Panc1 (cell line): ENCODE measurements around the gene PPARD. TPM values are rescaled to one million over a fixed set of nuclear protein-coding genes. Genes with fewer than 3 reads are reported as not detected.

ENCODE experiments used
- ATAC-seq: fragments of 200-7000 bp; cut with Tn5 transposase; 2 replicates; pipeline ENCODE4 v1.9.1; 2020; ENCODE audit warnings: mild to moderate bottlenecking, moderate library complexity
- BruUV-seq: library from RNA; stranded (reverse); fragments of 400-500 nt; replicated peaks from 2 replicates; lab custom pipeline; 2021; lab: Mats Ljungman, UMichigan
- CTCF ChIA-PET: fragments of 300-600 bp; sonication (Branson Sonifier 250); formaldehyde crosslinking; loops from one replicate; lab custom pipeline; 2022; ENCODE audit warnings: antibody characterized with exemption; lab: Charles Lee
- POLR2A ChIA-PET: fragments of 300-600 bp; sonication (Branson Sonifier 250); formaldehyde crosslinking; loops from one replicate; lab custom pipeline; 2022; ENCODE audit warnings: antibody characterized with exemption; lab: Charles Lee
- DNase-seq: peaks from one replicate; pipeline ENCODE4 v3.0.0-alpha.2; 2010; ENCODE audit warnings: low read depth, low spot score
- H3K27ac ChIP-seq: 2 replicates; pipeline ENCODE4 v1.5.1; 2011; ENCODE audit warnings: mild to moderate bottlenecking, low read length, inconsistent platforms
- H3K27me3 ChIP-seq: fragments of 200-500 bp; sonication (Bioruptor generic); 2 replicates; pipeline ENCODE4 v1.6.0; 2014; ENCODE audit warnings: low read length, inconsistent platforms; ENCODE audit not compliant: control insufficient read depth, insufficient read depth
- H3K36me3 ChIP-seq: fragments of 200-500 bp; sonication (Bioruptor generic); 2 replicates; pipeline ENCODE4 v1.5.1; 2014; ENCODE audit warnings: inconsistent platforms, mild to moderate bottlenecking, low read length, moderate library complexity; ENCODE audit not compliant: control insufficient read depth, insufficient read depth
- H3K4me1 ChIP-seq: 2 replicates; pipeline ENCODE4 v1.5.1; 2011; ENCODE audit warnings: inconsistent platforms, mild to moderate bottlenecking, low read length, moderate library complexity; ENCODE audit not compliant: control insufficient read depth, insufficient read depth
- H3K4me3 ChIP-seq, 2 experiments: 2 replicates each; pipeline ENCODE4 v1.5.1; 2011 to 2012; ENCODE audit warnings: low read depth in 2 of 2, low read length in 2 of 2, mild to moderate bottlenecking in 2 of 2, inconsistent platforms in 1 of 2, moderate library complexity in 1 of 2
- H3K9me3 ChIP-seq: fragments of 200-500 bp; sonication (Bioruptor generic); 2 replicates; pipeline ENCODE4 v1.5.1; 2014; ENCODE audit warnings: low read depth, mild to moderate bottlenecking, inconsistent platforms, low read length, moderate library complexity; ENCODE audit not compliant: control insufficient read depth, insufficient read depth
- SIN3A ChIP-seq: IDR thresholded peaks from 2 replicates; pipeline ENCODE4 v1.6.1; 2012; ENCODE audit warnings: low read depth, mild to moderate bottlenecking, low read length, moderate library complexity, borderline replicate concordance; ENCODE audit not compliant: insufficient read depth
- TCF7L2 ChIP-seq: IDR thresholded peaks from 2 replicates; pipeline ENCODE4 v1.6.1; 2011; ENCODE audit warnings: mild to moderate bottlenecking, low read depth, low read length, inconsistent platforms
- in situ Hi-C: cut with HindIII; loops from 2 replicates; pipeline ENCODE4 v1.10.0; 2016; ENCODE audit warnings: low sequenced_read_pairs, low pct_unique_long_range_greater_than_20kb
- intact Hi-C: fragments of 100-400 bp; cut with micrococcal nuclease; formaldehyde crosslinking; loops from one replicate; pipeline ENCODE4 v1.10.0; 2022; ENCODE audit not compliant: unreplicated experiment
- total RNA-seq: library from RNA; stranded (reverse); gene quantifications from one replicate; pipeline ENCODE4 v1.2.1, GENCODE V29; 2021; ENCODE audit not compliant: unreplicated experiment
- TF ChIP-seq, protein P1 (sequence below), 2 experiments: IDR thresholded peaks; 2 replicates each; pipeline ENCODE4 v1.6.1; 2011 to 2012; ENCODE audit warnings: low read depth in 2 of 2, control low read depth in 1 of 2, low read length in 1 of 2, mild to moderate bottlenecking in 1 of 2, moderate library complexity in 1 of 2; ENCODE audit not compliant: insufficient read depth in 1 of 2
- TF ChIP-seq, protein P2 (sequence below): fragments of 450-650 bp; IDR thresholded peaks from 2 replicates; pipeline ENCODE4 v1.5.1; 2017; ENCODE audit warnings: mild to moderate bottlenecking

PPARD gene
- total RNA-seq, 1 experiment from 2014 or later, result 14.4 TPM

DNA sequence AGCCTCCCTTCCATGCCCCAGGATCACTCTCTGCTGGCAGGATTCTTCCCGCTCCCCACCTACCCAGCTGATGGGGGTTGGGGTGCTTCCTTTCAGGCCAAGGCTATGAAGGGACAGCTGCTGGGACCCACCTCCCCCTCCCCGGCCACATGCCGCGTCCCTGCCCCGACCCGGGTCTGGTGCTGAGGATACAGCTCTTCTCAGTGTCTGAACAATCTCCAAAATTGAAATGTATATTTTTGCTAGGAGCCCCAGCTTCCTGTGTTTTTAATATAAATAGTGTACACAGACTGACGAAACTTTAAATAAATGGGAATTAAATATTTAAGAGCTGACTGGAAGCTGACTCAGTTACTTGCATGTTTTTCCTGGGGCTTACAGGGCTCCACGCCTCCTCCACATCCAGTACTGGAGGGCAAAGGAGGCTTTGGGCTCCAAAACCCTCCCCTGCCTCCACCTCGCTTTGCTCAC lies 85.5 kb downstream of the PPARD start:
- H3K36me3 ChIP-seq, result no peaks in the 10 kb centered on the region
- no peak for DNase-seq
- H3K4me3 ChIP-seq, result no peak overlapping the region
- POLR2A ChIA-PET, result interaction anchor here (0.6 kb wide), 1 partner anchor 157 kb away, joined by 4 read pairs; no protein-coding TSS in a partner anchor
- no peak for TF ChIP-seq SIN3A
- TF ChIP-seq, protein P1, sequence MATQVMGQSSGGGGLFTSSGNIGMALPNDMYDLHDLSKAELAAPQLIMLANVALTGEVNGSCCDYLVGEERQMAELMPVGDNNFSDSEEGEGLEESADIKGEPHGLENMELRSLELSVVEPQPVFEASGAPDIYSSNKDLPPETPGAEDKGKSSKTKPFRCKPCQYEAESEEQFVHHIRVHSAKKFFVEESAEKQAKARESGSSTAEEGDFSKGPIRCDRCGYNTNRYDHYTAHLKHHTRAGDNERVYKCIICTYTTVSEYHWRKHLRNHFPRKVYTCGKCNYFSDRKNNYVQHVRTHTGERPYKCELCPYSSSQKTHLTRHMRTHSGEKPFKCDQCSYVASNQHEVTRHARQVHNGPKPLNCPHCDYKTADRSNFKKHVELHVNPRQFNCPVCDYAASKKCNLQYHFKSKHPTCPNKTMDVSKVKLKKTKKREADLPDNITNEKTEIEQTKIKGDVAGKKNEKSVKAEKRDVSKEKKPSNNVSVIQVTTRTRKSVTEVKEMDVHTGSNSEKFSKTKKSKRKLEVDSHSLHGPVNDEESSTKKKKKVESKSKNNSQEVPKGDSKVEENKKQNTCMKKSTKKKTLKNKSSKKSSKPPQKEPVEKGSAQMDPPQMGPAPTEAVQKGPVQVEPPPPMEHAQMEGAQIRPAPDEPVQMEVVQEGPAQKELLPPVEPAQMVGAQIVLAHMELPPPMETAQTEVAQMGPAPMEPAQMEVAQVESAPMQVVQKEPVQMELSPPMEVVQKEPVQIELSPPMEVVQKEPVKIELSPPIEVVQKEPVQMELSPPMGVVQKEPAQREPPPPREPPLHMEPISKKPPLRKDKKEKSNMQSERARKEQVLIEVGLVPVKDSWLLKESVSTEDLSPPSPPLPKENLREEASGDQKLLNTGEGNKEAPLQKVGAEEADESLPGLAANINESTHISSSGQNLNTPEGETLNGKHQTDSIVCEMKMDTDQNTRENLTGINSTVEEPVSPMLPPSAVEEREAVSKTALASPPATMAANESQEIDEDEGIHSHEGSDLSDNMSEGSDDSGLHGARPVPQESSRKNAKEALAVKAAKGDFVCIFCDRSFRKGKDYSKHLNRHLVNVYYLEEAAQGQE (IDR thresholded peaks at IDR 0.05; ENCODE audit: insufficient read depth in 1 of 2, low read depth in 2 of 2, low read length in 1 of 2), result no peak
- ATAC-seq, result no peak
- in situ Hi-C loops (no loop called here), intact Hi-C loops (no loop called here)
- no peak overlapping the region for H3K27ac ChIP-seq
- H3K4me1 ChIP-seq, result no peaks in the 10 kb centered on the region; the same call in 1 of the 2 replicates
- BruUV-seq, result no TSS peak
- CTCF ChIA-PET, result no interaction called here
- no peaks in the 10 kb centered on the region for H3K27me3 ChIP-seq
- H3K9me3 ChIP-seq, result peaks cover 13% of the 10 kb centered on the region; the same call in 1 of the 2 replicates

DNA sequence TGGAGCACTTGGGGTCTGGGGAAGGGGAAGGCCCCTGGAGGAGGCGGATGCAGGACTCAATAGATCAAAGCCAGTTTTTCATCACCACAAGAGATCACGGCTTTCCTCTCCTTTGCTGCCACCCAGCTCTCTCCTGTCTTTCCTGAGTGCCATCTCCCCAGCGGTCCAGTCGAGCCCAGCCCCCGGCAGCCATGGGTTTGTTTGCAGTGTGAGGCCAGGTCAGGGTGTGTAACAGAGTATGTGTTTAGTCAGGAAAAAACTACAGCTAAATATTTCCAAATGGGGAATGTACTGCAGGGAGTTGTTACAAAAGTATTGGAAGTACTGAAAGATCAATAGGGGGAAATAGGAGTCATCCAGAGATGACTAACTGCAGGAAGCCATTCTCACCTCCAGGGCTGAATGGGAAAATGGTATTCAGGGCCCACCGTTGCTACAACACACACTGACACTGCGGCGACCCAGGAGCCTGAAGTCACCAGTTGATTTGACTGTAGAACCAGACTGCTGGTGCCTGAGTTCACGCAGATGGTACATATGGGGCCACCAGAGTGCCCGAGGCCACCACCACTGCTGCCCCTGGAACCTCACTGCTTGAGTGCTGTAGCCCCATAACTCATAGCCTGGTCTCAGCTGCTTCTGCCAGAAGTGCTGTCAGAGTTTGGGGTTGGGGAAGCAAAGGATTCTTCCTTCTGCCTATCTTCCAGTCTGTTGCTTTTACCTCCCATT lies 86.2 kb downstream of the PPARD start:
- no peak for DNase-seq
- intact Hi-C loops (no loop called here), in situ Hi-C loops (no loop called here)
- no TSS peak for BruUV-seq
- ATAC-seq, result no peak
- H3K36me3 ChIP-seq, result no peaks in the 10 kb centered on the region
- H3K4me1 ChIP-seq, result no peaks in the 10 kb centered on the region; the same call in 1 of the 2 replicates
- no peak for TF ChIP-seq TCF7L2
- TF ChIP-seq, protein P1 (IDR thresholded peaks at IDR 0.05; ENCODE audit: insufficient read depth in 1 of 2, low read depth in 2 of 2, low read length in 1 of 2), result no peak
- TF ChIP-seq, protein P2, sequence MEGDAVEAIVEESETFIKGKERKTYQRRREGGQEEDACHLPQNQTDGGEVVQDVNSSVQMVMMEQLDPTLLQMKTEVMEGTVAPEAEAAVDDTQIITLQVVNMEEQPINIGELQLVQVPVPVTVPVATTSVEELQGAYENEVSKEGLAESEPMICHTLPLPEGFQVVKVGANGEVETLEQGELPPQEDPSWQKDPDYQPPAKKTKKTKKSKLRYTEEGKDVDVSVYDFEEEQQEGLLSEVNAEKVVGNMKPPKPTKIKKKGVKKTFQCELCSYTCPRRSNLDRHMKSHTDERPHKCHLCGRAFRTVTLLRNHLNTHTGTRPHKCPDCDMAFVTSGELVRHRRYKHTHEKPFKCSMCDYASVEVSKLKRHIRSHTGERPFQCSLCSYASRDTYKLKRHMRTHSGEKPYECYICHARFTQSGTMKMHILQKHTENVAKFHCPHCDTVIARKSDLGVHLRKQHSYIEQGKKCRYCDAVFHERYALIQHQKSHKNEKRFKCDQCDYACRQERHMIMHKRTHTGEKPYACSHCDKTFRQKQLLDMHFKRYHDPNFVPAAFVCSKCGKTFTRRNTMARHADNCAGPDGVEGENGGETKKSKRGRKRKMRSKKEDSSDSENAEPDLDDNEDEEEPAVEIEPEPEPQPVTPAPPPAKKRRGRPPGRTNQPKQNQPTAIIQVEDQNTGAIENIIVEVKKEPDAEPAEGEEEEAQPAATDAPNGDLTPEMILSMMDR, result no peak
- H3K27ac ChIP-seq, result no peak overlapping the region
- H3K4me3 ChIP-seq, result no peak overlapping the region
- POLR2A ChIA-PET, result no interaction called here
- CTCF ChIA-PET, result no interaction called here
- peaks cover 13% of the 10 kb centered on the region; the same call in 1 of the 2 replicates for H3K9me3 ChIP-seq
- no peaks in the 10 kb centered on the region for H3K27me3 ChIP-seq
